T-helper 2 cell treated with Interferon-gamma antibody and Interleukin-4, amounts not matched to agents 5 μg/mL and 100 μg/mL, for 36 hours (primary cell): ENCODE results near the gene MAST3.
A peak's percentile ranks its signal among the peaks of the same experiment; 100 is the strongest.

Experiments used
- DNase-seq: peaks from one replicate; pipeline ENCODE4 v3.0.0; 2021; ENCODE audit warnings: low spot score
- H3K27ac Mint-ChIP-seq: one replicate; pipeline ENCODE4 v1.8.0; 2021; ENCODE audit warnings: mild to moderate bottlenecking, mixed read lengths
- H3K27me3 Mint-ChIP-seq: one replicate; pipeline ENCODE4 v1.8.0; 2021; ENCODE audit warnings: low read depth, mixed read lengths
- H3K36me3 Mint-ChIP-seq: one replicate; pipeline ENCODE4 v1.8.0; 2021; ENCODE audit warnings: low read depth, mixed read lengths
- H3K4me1 Mint-ChIP-seq: one replicate; pipeline ENCODE4 v1.8.0; 2021; ENCODE audit warnings: low read depth, mixed read lengths
- H3K4me3 Mint-ChIP-seq: one replicate; pipeline ENCODE4 v1.8.0; 2022; ENCODE audit warnings: mild to moderate bottlenecking, moderate library complexity, mixed read lengths
- H3K9me3 Mint-ChIP-seq: one replicate; pipeline ENCODE4 v1.8.0; 2021; ENCODE audit warnings: mixed read lengths

MAST3 gene

GRCh38 chr19:18123819-18124218 lies 26.2 kb downstream of the MAST3 start:
- Mint-ChIP-seq H3K36me3 (peaks cover 34% of the 10 kb centered on the region), H3K4me3 (no peak overlapping the region), H3K27me3 (no peaks in the 10 kb centered on the region), H3K4me1 (peaks cover 29% of the 10 kb centered on the region), H3K9me3 (no peaks in the 10 kb centered on the region), H3K27ac (no peak overlapping the region)
- no peak for DNase-seq

GRCh38 chr19:18126097-18126496 lies 28.5 kb downstream of the MAST3 start:
- Mint-ChIP-seq H3K4me3 (no peak overlapping the region), H3K27ac (peak overlapping the region; percentile 8), H3K9me3 (no peaks in the 10 kb centered on the region)

GRCh38 chr19:18128044-18128443 lies 30.5 kb downstream of the MAST3 start:
- no peak overlapping the region for H3K27ac Mint-ChIP-seq
- H3K4me1 Mint-ChIP-seq: peaks cover 6% of the 10 kb centered on the region
- no peaks in the 10 kb centered on the region for H3K9me3 Mint-ChIP-seq
- DNase-seq: no peak
- H3K27me3 Mint-ChIP-seq: no peaks in the 10 kb centered on the region
- no peak overlapping the region for H3K4me3 Mint-ChIP-seq
- H3K36me3 Mint-ChIP-seq: peaks cover 45% of the 10 kb centered on the region

More at GRCh38 chr19:18126097-18126496, 28.5 kb downstream of the MAST3 start:
- H3K4me1 Mint-ChIP-seq: peaks cover 10% of the 10 kb centered on the region
- no peak for DNase-seq
- H3K36me3 Mint-ChIP-seq: peaks cover 42% of the 10 kb centered on the region
- no peaks in the 10 kb centered on the region for H3K27me3 Mint-ChIP-seq

GRCh38 chr19:18128805-18129204 lies 31.2 kb downstream of the MAST3 start:
- H3K36me3 Mint-ChIP-seq: peaks cover 40% of the 10 kb centered on the region

GRCh38 chr19:18130523-18131242 lies 33.1 kb downstream of the MAST3 start:
- H3K27ac Mint-ChIP-seq: no peak overlapping the region
- H3K27me3 Mint-ChIP-seq: no peaks in the 10 kb centered on the region
- H3K4me3 Mint-ChIP-seq: no peak overlapping the region
- H3K36me3 Mint-ChIP-seq: peaks cover 43% of the 10 kb centered on the region
- H3K4me1 Mint-ChIP-seq: peaks cover 6% of the 10 kb centered on the region
- DNase-seq: no peak
- no peaks in the 10 kb centered on the region for H3K9me3 Mint-ChIP-seq

More at GRCh38 chr19:18128805-18129204, 31.2 kb downstream of the MAST3 start:
- Mint-ChIP-seq H3K27ac (peak overlapping the region; percentile 52), H3K27me3 (no peaks in the 10 kb centered on the region), H3K9me3 (no peaks in the 10 kb centered on the region), H3K4me1 (peaks cover 6% of the 10 kb centered on the region), H3K4me3 (no peak overlapping the region)
- DNase-seq: no peak

- no peak overlapping the region for H3K4me3 Mint-ChIP-seq
- no peaks in the 10 kb centered on the region for H3K9me3 Mint-ChIP-seq
- H3K27ac Mint-ChIP-seq: no peak overlapping the region
- no peak for DNase-seq
- H3K4me1 Mint-ChIP-seq: peaks cover 6% of the 10 kb centered on the region
- no peaks in the 10 kb centered on the region for H3K27me3 Mint-ChIP-seq
- peaks cover 43% of the 10 kb centered on the region for H3K36me3 Mint-ChIP-seq
Measured at GRCh38 chr19:18131841-18132596, 34.4 kb downstream of the MAST3 start.

- H3K9me3 Mint-ChIP-seq: no peaks in the 10 kb centered on the region
- H3K36me3 Mint-ChIP-seq: peaks cover 37% of the 10 kb centered on the region
- no peaks in the 10 kb centered on the region for H3K4me1 Mint-ChIP-seq
- no peak overlapping the region for H3K27ac Mint-ChIP-seq
- H3K4me3 Mint-ChIP-seq: no peak overlapping the region
- H3K27me3 Mint-ChIP-seq: no peaks in the 10 kb centered on the region
- DNase-seq: no peak
Measured at GRCh38 chr19:18135712-18136584, 38.4 kb downstream of the MAST3 start.

- DNase-seq: no peak
- no peaks in the 10 kb centered on the region for H3K27me3 Mint-ChIP-seq
- H3K4me3 Mint-ChIP-seq: no peak overlapping the region
- no peaks in the 10 kb centered on the region for H3K4me1 Mint-ChIP-seq
- H3K9me3 Mint-ChIP-seq: no peaks in the 10 kb centered on the region
- peaks cover 36% of the 10 kb centered on the region for H3K36me3 Mint-ChIP-seq
- no peak overlapping the region for H3K27ac Mint-ChIP-seq
Measured at GRCh38 chr19:18137242-18137641, 39.7 kb downstream of the MAST3 start.

- Mint-ChIP-seq H3K4me3 (no peak overlapping the region), H3K36me3 (peaks cover 33% of the 10 kb centered on the region), H3K27ac (no peak overlapping the region), H3K4me1 (no peaks in the 10 kb centered on the region), H3K9me3 (no peaks in the 10 kb centered on the region), H3K27me3 (no peaks in the 10 kb centered on the region)
- DNase-seq: no peak
Measured at GRCh38 chr19:18137657-18138339, 40.2 kb downstream of the MAST3 start.

- no peak overlapping the region for H3K4me3 Mint-ChIP-seq
- H3K27me3 Mint-ChIP-seq: no peaks in the 10 kb centered on the region
- no peaks in the 10 kb centered on the region for H3K4me1 Mint-ChIP-seq
- no peak for DNase-seq
- H3K9me3 Mint-ChIP-seq: no peaks in the 10 kb centered on the region
- no peak overlapping the region for H3K27ac Mint-ChIP-seq
- peaks cover 37% of the 10 kb centered on the region for H3K36me3 Mint-ChIP-seq
Measured at GRCh38 chr19:18140473-18140872, 42.9 kb downstream of the MAST3 start.

GRCh38 chr19:18141031-18141430 lies 43.5 kb downstream of the MAST3 start:
- Mint-ChIP-seq H3K4me3 (no peak overlapping the region), H3K36me3 (peaks cover 35% of the 10 kb centered on the region), H3K27me3 (no peaks in the 10 kb centered on the region), H3K4me1 (no peaks in the 10 kb centered on the region), H3K9me3 (no peaks in the 10 kb centered on the region), H3K27ac (no peak overlapping the region)
- DNase-seq: no peak

GRCh38 chr19:18143902-18144301 lies 46.3 kb downstream of the MAST3 start:
- peaks cover 41% of the 10 kb centered on the region for H3K36me3 Mint-ChIP-seq
- no peak overlapping the region for H3K27ac Mint-ChIP-seq

GRCh38 chr19:18144361-18144760 lies 46.8 kb downstream of the MAST3 start:
- no peaks in the 10 kb centered on the region for H3K9me3 Mint-ChIP-seq
- H3K4me3 Mint-ChIP-seq: no peak overlapping the region
- no peak overlapping the region for H3K27ac Mint-ChIP-seq
- H3K4me1 Mint-ChIP-seq: no peaks in the 10 kb centered on the region
- no peaks in the 10 kb centered on the region for H3K27me3 Mint-ChIP-seq
- DNase-seq: no peak
- peaks cover 38% of the 10 kb centered on the region for H3K36me3 Mint-ChIP-seq

More at GRCh38 chr19:18143902-18144301, 46.3 kb downstream of the MAST3 start:
- no peak for DNase-seq
- Mint-ChIP-seq H3K9me3 (no peaks in the 10 kb centered on the region), H3K4me1 (no peaks in the 10 kb centered on the region), H3K4me3 (no peak overlapping the region), H3K27me3 (no peaks in the 10 kb centered on the region)
